ENCODE data around the gene GOLGA8A.
"Not testable (repeated sequence)": the region's sequence is repeated elsewhere in the genome, so short reads cannot be mapped to it uniquely, and the experiment has no call there.

Gene GOLGA8A

GRCh38 chr15:34437687-34438086, at the start of gene GOLGA8A:
GOLGA8A (minus strand) TSS chr15:34437808; CDS start chr15:34389691, 48,117 bp downstream.
- peak; percentile 70 for DNase-seq (ENCODE audit: low read depth)

- no peak for DNase-seq (ENCODE audit: low read depth)
These were observed 46.0 kb upstream of the GOLGA8A start for GRCh38 chr15:34483644-34484043.

GRCh38 chr15:34481370-34481769, 43.8 kb upstream of the GOLGA8A start:
- DNase-seq (ENCODE audit: low read depth), result no peak

GRCh38 chr15:34473840-34474239, 36.2 kb upstream of the GOLGA8A start:
- no peak for DNase-seq (ENCODE audit: low read depth)

- DNase-seq (ENCODE audit: low read depth), result no peak
These were observed 35.3 kb upstream of the GOLGA8A start for GRCh38 chr15:34472947-34473346.

- DNase-seq (ENCODE audit: low read depth), result no peak
These were observed 33.3 kb upstream of the GOLGA8A start for GRCh38 chr15:34470892-34471291.

- no peak for DNase-seq (ENCODE audit: low read depth)
These were observed 32.5 kb upstream of the GOLGA8A start for GRCh38 chr15:34470091-34470490.

GRCh38 chr15:34461730-34462129, 24.1 kb upstream of the GOLGA8A start:
- no peak for DNase-seq (ENCODE audit: low read depth)

- no peak for DNase-seq (ENCODE audit: low read depth)
These were observed 22.8 kb upstream of the GOLGA8A start for GRCh38 chr15:34460451-34460850.

GRCh38 chr15:34456658-34457057, 19.1 kb upstream of the GOLGA8A start:
- DNase-seq (ENCODE audit: low read depth), result no peak

- DNase-seq (ENCODE audit: low read depth), result no peak
These were observed 5.3 kb upstream of the GOLGA8A start for GRCh38 chr15:34442891-34443290.

GRCh38 chr15:34439878-34440277, 2.3 kb upstream of the GOLGA8A start:
- DNase-seq (ENCODE audit: low read depth), result no peak

- DNase-seq (ENCODE audit: low read depth), result peak; percentile 48
These were observed 609 bp downstream of the GOLGA8A start for GRCh38 chr15:34436956-34437442.

GRCh38 chr15:34436126-34436955, 1.3 kb downstream of the GOLGA8A start:
- no peak for DNase-seq (ENCODE audit: low read depth)

GRCh38 chr15:34435658-34436057, 1.9 kb downstream of the GOLGA8A start:
- DNase-seq (ENCODE audit: low read depth), result no peak

GRCh38 chr15:34434627-34435305, 2.8 kb downstream of the GOLGA8A start:
- DNase-seq (ENCODE audit: low read depth), result no peak

- DNase-seq (ENCODE audit: low read depth), result not testable (repeated sequence)
These were observed 3.5 kb downstream of the GOLGA8A start for GRCh38 chr15:34433956-34434626.

GRCh38 chr15:34430642-34431041, 7.0 kb downstream of the GOLGA8A start:
- DNase-seq (ENCODE audit: low read depth), result not testable (repeated sequence)

- DNase-seq (ENCODE audit: low read depth), result not testable (repeated sequence)
These were observed 14.1 kb downstream of the GOLGA8A start for GRCh38 chr15:34423425-34424090.

GRCh38 chr15:34420953-34421352, 16.7 kb downstream of the GOLGA8A start:
- not testable (repeated sequence) for DNase-seq (ENCODE audit: low read depth)

GRCh38 chr15:34418435-34418834, 19.2 kb downstream of the GOLGA8A start:
- not testable (repeated sequence) for DNase-seq (ENCODE audit: low read depth)

GRCh38 chr15:34409511-34409910, 28.1 kb downstream of the GOLGA8A start:
- not testable (repeated sequence) for DNase-seq (ENCODE audit: low read depth)
